Measurements from ENCODE around the gene FAIM2.

The FAIM2 gene

GRCh38 chr12:49939307-49939706 lies 35.6 kb upstream of the FAIM2 start:
- no peak for DNase-seq (ENCODE audit: low read depth)

GRCh38 chr12:49937639-49938300 lies 34.1 kb upstream of the FAIM2 start:
- no peak for DNase-seq (ENCODE audit: low read depth)

GRCh38 chr12:49936925-49937324 lies 33.2 kb upstream of the FAIM2 start:
- DNase-seq (ENCODE audit: low read depth): no peak

GRCh38 chr12:49934505-49934904 lies 30.8 kb upstream of the FAIM2 start:
- no peak for DNase-seq (ENCODE audit: low read depth)

GRCh38 chr12:49933796-49934195 lies 30.1 kb upstream of the FAIM2 start:
- no peak for DNase-seq (ENCODE audit: low read depth)

GRCh38 chr12:49932533-49933130 lies 28.9 kb upstream of the FAIM2 start:
- DNase-seq (ENCODE audit: low read depth): no peak

- DNase-seq (ENCODE audit: low read depth): no peak
Measured at GRCh38 chr12:49932023-49932422, 28.3 kb upstream of the FAIM2 start.

- DNase-seq (ENCODE audit: low read depth): no peak
Measured at GRCh38 chr12:49930515-49931288, 27.0 kb upstream of the FAIM2 start.

- no peak for DNase-seq (ENCODE audit: low read depth)
Measured at GRCh38 chr12:49929581-49929980, 25.9 kb upstream of the FAIM2 start.

- DNase-seq (ENCODE audit: low read depth): no peak
Measured at GRCh38 chr12:49928471-49928870, 24.8 kb upstream of the FAIM2 start.

- DNase-seq (ENCODE audit: low read depth): no peak
Measured at GRCh38 chr12:49925433-49926204, 21.9 kb upstream of the FAIM2 start.

GRCh38 chr12:49924628-49925246 lies 21.0 kb upstream of the FAIM2 start:
- no peak for DNase-seq (ENCODE audit: low read depth)

GRCh38 chr12:49923880-49924556 lies 20.3 kb upstream of the FAIM2 start:
- DNase-seq (ENCODE audit: low read depth): no peak

- DNase-seq (ENCODE audit: low read depth): no peak
Measured at GRCh38 chr12:49923035-49923644, 19.4 kb upstream of the FAIM2 start.

GRCh38 chr12:49922349-49923034 lies 18.8 kb upstream of the FAIM2 start:
- DNase-seq (ENCODE audit: low read depth): no peak

GRCh38 chr12:49921936-49922335 lies 18.2 kb upstream of the FAIM2 start:
- no peak for DNase-seq (ENCODE audit: low read depth)

- DNase-seq (ENCODE audit: low read depth): no peak
Measured at GRCh38 chr12:49921299-49921698, 17.6 kb upstream of the FAIM2 start.

- no peak for DNase-seq (ENCODE audit: low read depth)
Measured at GRCh38 chr12:49920915-49921286, 17.2 kb upstream of the FAIM2 start.

- DNase-seq (ENCODE audit: low read depth): no peak
Measured at GRCh38 chr12:49920241-49920914, 16.7 kb upstream of the FAIM2 start.

GRCh38 chr12:49917788-49918173 lies 14.1 kb upstream of the FAIM2 start:
- no peak for DNase-seq (ENCODE audit: low read depth)
